IPS-18a (cell line): Measurements from ENCODE around the gene EHMT1.
"Not testable (repeated sequence)": the region's sequence is repeated elsewhere in the genome, so short reads cannot be mapped to it uniquely, and the experiment has no call there.

Source experiments
- H3K27ac ChIP-seq: one replicate; pipeline ENCODE4 v1.5.1; 2013; ENCODE audit warnings: low read length
- H3K27me3 ChIP-seq: one replicate; pipeline ENCODE4 v1.6.1; 2013; ENCODE audit warnings: mild to moderate bottlenecking, low read length; ENCODE audit not compliant: control insufficient read depth, insufficient read depth
- H3K36me3 ChIP-seq: one replicate; pipeline ENCODE4 v1.6.1; 2013; ENCODE audit warnings: low read depth, low read length; ENCODE audit not compliant: control insufficient read depth
- H3K4me1 ChIP-seq: one replicate; pipeline ENCODE4 v1.6.1; 2013; ENCODE audit warnings: low read depth, low read length; ENCODE audit not compliant: control insufficient read depth
- H3K4me3 ChIP-seq: one replicate; pipeline ENCODE4 v1.5.1; 2013; ENCODE audit warnings: low read length
- H3K9ac ChIP-seq: one replicate; pipeline ENCODE4 v1.6.1; 2013; ENCODE audit warnings: mild to moderate bottlenecking, low read length, moderate library complexity
- H3K9me3 ChIP-seq: one replicate; pipeline ENCODE4 v1.6.1; 2013; ENCODE audit warnings: low read depth, low read length; ENCODE audit not compliant: control insufficient read depth

The EHMT1 gene

GRCh38 chr9:137876269-137876668, 257.5 kb downstream of the EHMT1 start:
- Histone ChIP-seq H3K27me3 (peaks cover 28% of the 10 kb centered on the region), H3K27ac (no peak overlapping the region), H3K9ac (no peak overlapping the region), H3K4me3 (no peak overlapping the region), H3K4me1 (no peaks in the 10 kb centered on the region), H3K36me3 (no peaks in the 10 kb centered on the region), H3K9me3 (no peaks in the 10 kb centered on the region)

GRCh38 chr9:137876781-137877386, 258.1 kb downstream of the EHMT1 start:
- no peaks in the 10 kb centered on the region for H3K4me1 ChIP-seq
- H3K9ac ChIP-seq = no peak overlapping the region
- H3K27ac ChIP-seq = no peak overlapping the region
- H3K4me3 ChIP-seq = no peak overlapping the region
- no peaks in the 10 kb centered on the region for H3K36me3 ChIP-seq
- no peaks in the 10 kb centered on the region for H3K9me3 ChIP-seq
- peaks cover 28% of the 10 kb centered on the region for H3K27me3 ChIP-seq

DNA sequence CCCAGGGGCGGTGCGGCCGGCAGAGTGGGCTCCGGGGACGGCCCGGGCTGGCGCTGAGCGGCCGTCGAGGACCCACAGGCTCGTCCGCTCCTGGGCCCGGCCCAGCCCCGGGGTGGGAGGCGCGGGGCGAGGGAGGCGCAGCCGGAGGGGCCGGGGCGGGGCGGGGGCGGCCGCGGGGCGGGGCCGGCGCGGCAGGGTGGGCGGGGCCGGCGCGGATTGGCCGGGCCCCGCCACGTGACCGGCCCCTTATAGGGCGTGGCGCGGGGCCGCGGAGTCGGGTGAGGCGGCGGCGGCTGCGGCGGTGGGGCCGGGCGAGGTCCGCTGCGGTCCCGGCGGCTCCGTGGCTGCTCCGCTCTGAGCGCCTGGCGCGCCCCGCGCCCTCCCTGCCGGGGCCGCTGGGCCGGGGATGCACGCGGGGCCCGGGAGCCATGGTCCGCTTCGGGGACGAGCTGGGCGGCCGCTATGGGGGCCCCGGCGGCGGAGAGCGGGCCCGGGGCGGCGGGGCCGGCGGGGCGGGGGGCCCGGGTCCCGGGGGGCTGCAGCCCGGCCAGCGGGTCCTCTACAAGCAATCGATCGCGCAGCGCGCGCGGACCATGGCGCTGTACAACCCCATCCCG, 258.8 kb downstream of the EHMT1 start, which contains the start of gene CACNA1B:
Gene CACNA1B (plus strand): TSS at position 277 of the 617 bp plus-strand sequence. CDS start 152 bp downstream, at position 429.
- H3K4me3 ChIP-seq = peak within 1 kb of the TSS; percentile 48
- not testable (repeated sequence) for H3K4me1 ChIP-seq, H3K36me3 ChIP-seq, H3K9me3 ChIP-seq, H3K9ac ChIP-seq, H3K27ac ChIP-seq
- H3K27me3 ChIP-seq = peaks cover 28% of the 10 kb centered on the region

DNA sequence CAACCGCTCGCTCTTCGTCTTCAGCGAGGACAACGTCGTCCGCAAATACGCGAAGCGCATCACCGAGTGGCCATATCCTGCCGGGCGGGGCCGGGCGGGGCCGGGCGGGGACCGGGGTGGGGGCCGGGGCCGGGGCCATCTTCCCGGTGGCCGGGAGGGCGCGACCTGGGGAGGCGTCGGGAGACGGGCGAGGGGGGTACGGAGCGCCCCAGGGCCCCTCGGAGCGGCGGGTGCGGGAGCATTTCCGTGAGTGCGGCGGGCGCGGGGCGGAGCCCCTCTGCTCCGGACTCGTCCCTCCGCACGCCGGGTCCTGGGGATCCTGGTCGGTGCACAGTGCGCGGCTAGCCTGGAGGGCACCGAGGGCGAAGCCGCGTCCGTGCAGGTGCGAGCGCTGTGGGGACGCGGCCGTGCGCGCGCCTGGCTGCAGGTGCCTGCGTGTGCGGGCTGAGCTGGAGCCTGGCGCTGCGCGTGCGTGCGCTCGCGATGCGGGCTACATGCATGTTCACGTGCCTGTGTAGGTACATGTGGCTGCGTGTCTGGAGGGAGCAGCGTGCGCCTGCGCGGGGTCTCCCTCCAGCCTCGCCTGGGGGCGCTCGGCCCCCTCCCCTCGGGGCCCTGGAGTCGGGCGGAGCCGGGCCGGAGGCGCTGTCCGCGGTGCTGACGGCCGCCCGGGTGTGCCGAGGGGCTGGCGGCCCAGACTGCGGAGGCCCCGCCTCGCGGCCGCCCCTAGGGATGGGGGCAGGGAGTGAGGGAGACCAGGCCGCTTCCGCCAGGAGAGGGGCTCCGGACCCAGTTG, 259.5 kb downstream of the EHMT1 start:
- no peaks in the 10 kb centered on the region for H3K4me1 ChIP-seq
- no peaks in the 10 kb centered on the region for H3K36me3 ChIP-seq
- H3K27ac ChIP-seq = no peak overlapping the region
- H3K9ac ChIP-seq = no peak overlapping the region
- peaks cover 28% of the 10 kb centered on the region for H3K27me3 ChIP-seq
- peak overlapping the region; percentile 48 for H3K4me3 ChIP-seq
- H3K9me3 ChIP-seq = no peaks in the 10 kb centered on the region

- H3K36me3 ChIP-seq = no peaks in the 10 kb centered on the region
- H3K4me3 ChIP-seq = peak overlapping the region; percentile 48
- no peak overlapping the region for H3K9ac ChIP-seq
- no peak overlapping the region for H3K27ac ChIP-seq
- no peaks in the 10 kb centered on the region for H3K4me1 ChIP-seq
- no peaks in the 10 kb centered on the region for H3K9me3 ChIP-seq
- H3K27me3 ChIP-seq = peaks cover 26% of the 10 kb centered on the region
Observed at GRCh38 chr9:137879052-137879451, 260.2 kb downstream of the EHMT1 start.

DNA sequence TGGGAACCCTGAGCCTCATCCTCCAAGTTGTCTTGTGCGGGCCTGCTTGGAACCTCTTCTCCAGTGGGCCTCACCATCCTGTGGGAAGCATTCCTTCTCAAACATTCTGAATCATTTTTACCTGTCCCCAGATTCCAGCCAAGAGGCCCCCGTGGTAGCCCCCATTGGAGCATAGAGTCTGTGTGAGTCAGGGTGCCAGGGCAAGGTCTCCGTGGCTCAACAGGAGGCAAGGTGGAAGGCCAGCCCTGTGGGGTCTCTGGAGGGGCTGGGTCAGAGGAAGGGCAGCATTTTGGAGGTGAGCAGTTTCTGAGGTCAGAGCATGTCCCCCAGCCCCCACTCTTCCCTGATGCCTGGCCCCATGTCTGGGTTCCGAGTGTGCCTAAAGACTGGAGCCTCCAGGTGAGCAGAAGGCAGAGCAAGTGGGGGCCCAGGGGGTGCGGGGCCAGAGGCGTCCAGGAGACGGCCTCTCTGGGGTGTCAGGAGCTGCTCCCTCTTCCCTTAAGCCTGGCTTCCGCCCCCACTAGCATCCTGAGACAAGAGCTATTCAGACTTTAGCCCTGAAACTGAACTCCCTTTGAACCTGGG, 260.9 kb downstream of the EHMT1 start:
- Histone ChIP-seq H3K4me1 (no peaks in the 10 kb centered on the region), H3K27ac (no peak overlapping the region), H3K27me3 (peaks cover 23% of the 10 kb centered on the region), H3K9me3 (no peaks in the 10 kb centered on the region), H3K9ac (no peak overlapping the region), H3K4me3 (no peak overlapping the region), H3K36me3 (no peaks in the 10 kb centered on the region)

DNA sequence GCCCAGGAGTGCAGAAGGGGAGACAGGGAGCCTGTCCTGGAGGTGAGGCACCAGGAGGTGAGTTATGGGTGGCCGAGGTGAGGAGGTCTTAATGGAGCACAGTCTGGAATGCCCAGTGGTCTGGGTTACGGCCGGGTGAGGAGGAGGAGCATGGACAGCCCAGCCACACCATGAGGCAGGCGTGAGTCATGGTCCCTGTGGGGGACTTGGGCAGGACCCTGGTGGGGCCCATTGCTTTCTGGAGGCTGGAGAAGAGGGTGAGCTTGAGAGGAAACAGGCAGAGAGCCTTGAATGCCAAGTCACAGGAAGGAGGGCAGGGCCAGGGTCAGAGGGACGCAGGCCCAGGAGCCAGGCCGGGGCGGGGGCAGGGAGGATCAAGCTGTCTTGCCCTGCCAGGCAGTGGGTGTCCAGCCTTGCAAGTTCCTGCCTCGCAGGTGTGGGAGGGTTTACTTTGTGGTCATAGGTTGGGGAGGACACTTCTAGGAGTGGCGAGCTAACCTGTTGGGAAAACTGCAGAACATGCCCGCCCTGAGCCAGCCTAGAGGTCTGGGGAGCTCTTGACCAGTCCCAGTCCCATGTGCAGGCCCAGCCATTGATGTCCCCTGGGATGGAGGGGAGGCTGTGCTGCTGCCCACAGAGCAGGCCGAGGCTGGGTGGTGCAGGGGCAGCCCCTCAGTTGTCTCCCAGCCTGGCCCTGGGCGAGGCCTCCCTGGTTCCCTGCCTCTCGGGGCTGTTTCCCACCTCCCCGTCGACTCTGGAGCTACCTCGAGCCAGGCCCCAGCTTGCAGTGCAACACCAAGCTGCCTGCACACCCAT, 261.6 kb downstream of the EHMT1 start:
- Histone ChIP-seq H3K36me3 (no peaks in the 10 kb centered on the region), H3K27me3 (peaks cover 21% of the 10 kb centered on the region), H3K27ac (no peak overlapping the region), H3K9me3 (no peaks in the 10 kb centered on the region), H3K9ac (no peak overlapping the region), H3K4me3 (no peak overlapping the region), H3K4me1 (no peaks in the 10 kb centered on the region)

GRCh38 chr9:137880976-137881530, 262.2 kb downstream of the EHMT1 start:
- H3K27ac ChIP-seq = no peak overlapping the region
- H3K27me3 ChIP-seq = peaks cover 14% of the 10 kb centered on the region
- no peaks in the 10 kb centered on the region for H3K9me3 ChIP-seq
- no peaks in the 10 kb centered on the region for H3K36me3 ChIP-seq
- H3K9ac ChIP-seq = no peak overlapping the region
- H3K4me3 ChIP-seq = no peak overlapping the region
- no peaks in the 10 kb centered on the region for H3K4me1 ChIP-seq

DNA sequence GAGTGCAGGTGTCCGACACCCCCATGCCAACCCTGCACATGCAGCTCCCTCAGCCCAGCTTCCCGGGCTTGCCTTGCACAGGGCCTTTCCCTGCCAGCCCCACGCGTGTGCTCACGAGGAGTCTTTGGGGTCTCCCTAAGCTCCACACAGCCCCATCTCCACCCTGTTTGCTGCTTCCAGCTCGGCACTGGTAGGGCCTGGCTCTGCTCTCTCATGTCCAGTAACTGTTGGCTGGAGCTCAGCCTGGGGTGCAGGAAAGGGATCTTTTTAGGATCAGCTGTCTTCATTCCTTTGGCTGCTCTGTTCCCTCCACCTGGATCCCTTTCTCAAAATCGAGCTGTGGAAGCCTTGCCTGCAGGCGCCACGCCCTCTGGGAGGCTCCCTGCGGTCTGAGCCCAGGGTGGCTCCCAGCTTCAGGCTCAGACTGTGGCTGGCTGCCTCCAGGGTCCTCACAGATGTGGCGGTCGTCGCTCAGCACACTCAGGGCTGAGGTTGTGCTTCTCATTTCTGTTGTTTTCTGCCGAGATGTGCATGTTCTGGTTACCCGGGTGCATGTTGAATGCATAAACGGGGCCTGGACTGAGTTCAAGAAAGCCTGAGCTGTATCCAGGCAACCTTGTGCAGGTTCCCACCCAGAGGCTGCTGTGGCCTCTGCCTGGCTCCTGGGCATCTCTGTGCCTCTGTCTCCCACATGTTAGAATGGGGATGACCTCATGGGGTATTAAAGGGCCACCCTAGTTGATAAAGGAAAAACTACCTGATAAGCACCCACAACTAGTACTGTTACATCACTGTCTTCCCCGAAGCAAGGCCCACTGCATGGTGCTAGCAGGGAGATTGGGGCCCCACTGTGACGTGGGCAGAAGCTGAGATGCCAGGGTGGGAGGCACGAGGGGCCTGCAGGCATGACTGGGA, 263.0 kb downstream of the EHMT1 start:
- no peaks in the 10 kb centered on the region for H3K9me3 ChIP-seq
- no peak overlapping the region for H3K9ac ChIP-seq
- H3K36me3 ChIP-seq = no peaks in the 10 kb centered on the region
- H3K27ac ChIP-seq = no peak overlapping the region
- no peaks in the 10 kb centered on the region for H3K4me1 ChIP-seq
- H3K27me3 ChIP-seq = peaks cover 6% of the 10 kb centered on the region
- H3K4me3 ChIP-seq = no peak overlapping the region

DNA sequence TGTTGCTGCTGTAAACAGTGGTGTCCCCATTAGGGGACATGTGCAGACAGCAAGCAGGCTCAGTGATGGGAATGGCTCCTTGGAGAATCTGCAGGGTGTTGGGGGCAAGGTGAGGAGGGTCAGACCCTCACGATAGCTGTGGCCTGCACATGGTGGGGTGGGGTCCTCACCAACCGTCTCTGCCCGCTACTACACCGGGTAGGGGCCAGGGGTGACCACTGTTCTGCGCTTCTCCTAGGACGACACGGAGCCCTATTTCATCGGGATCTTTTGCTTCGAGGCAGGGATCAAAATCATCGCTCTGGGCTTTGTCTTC, 263.7 kb downstream of the EHMT1 start:
- no peaks in the 10 kb centered on the region for H3K36me3 ChIP-seq
- H3K9me3 ChIP-seq = no peaks in the 10 kb centered on the region

More for the DNA sequence above, 263.7 kb downstream of the EHMT1 start:
- Histone ChIP-seq H3K4me3 (no peak overlapping the region), H3K9ac (no peak overlapping the region), H3K27me3 (peaks cover 3% of the 10 kb centered on the region), H3K4me1 (no peaks in the 10 kb centered on the region), H3K27ac (no peak overlapping the region)
